CD4-positive, alpha-beta T cell (primary cell): ENCODE results near the gene MYH11. TPM values are rescaled to one million over a fixed set of nuclear protein-coding genes. Genes with fewer than 3 reads are reported as not detected.

Experiments used
- ATAC-seq: fragments of 200-7000 bp; cut with Tn5 transposase; one replicate; pipeline ENCODE4 v1.10.0; 2022; ENCODE audit warnings: mild to moderate bottlenecking; ENCODE audit not compliant: poor library complexity
- CTCF ChIA-PET: fragments of 350-600 bp; sonication (Branson Sonifier 250); formaldehyde crosslinking; loops from one replicate; lab custom pipeline; 2021; ENCODE audit warnings: antibody characterized with exemption, inconsistent platforms; lab: Charles Lee
- POLR2A ChIA-PET: fragments of 350-600 bp; sonication (Branson Sonifier 250); formaldehyde crosslinking; loops from one replicate; lab custom pipeline; 2021; ENCODE audit warnings: antibody characterized with exemption, inconsistent platforms; lab: Charles Lee
- DNase-seq, 14 experiments: peaks; one replicate each; pipeline ENCODE4 v3.0.0-alpha.2; 2013 to 2020; ENCODE audit warnings: mixed read lengths in 2 of 14
- H3K27ac ChIP-seq, 2 donors: one replicate each; pipeline versions ENCODE4 v1.5.1 to v1.7.0; 2013; ENCODE audit warnings: low read length in 2 of 2, low read depth in 1 of 2, mild to moderate bottlenecking in 1 of 2
- H3K27me3 ChIP-seq, 2 experiments: 1 replicate in 1 of 2; 2 replicates in 1 of 2; pipeline versions ENCODE4 v1.6.1 to v1.7.0; 2013; ENCODE audit warnings: low read length in 2 of 2, control low read depth in 1 of 2, mild to moderate bottlenecking in 1 of 2, moderate library complexity in 1 of 2; ENCODE audit not compliant: insufficient read depth in 2 of 2, control insufficient read depth in 1 of 2
- H3K36me3 ChIP-seq: one replicate; pipeline ENCODE4 v1.6.1; 2013; ENCODE audit warnings: low read length, control low read depth; ENCODE audit not compliant: insufficient read depth
- H3K4me1 ChIP-seq: one replicate; pipeline ENCODE4 v1.6.1; 2013; ENCODE audit warnings: low read length, control low read depth; ENCODE audit not compliant: insufficient read depth
- H3K4me3 ChIP-seq: one replicate; pipeline ENCODE4 v1.5.1; 2013; ENCODE audit warnings: mild to moderate bottlenecking, low read length, moderate library complexity
- H3K9me3 ChIP-seq, 2 experiments: 1 replicate in 1 of 2; 2 replicates in 1 of 2; pipeline versions ENCODE4 v1.6.1 to v1.7.0; 2013; ENCODE audit warnings: low read length in 2 of 2, mild to moderate bottlenecking in 2 of 2, control low read depth in 1 of 2, moderate library complexity in 1 of 2; ENCODE audit not compliant: control insufficient read depth in 1 of 2, insufficient read depth in 1 of 2
- H3K27ac Mint-ChIP-seq: one replicate; pipeline ENCODE4 v1.8.0; 2020; ENCODE audit warnings: mixed read lengths
- H3K27me3 Mint-ChIP-seq: one replicate; pipeline ENCODE4 v1.8.0; 2021; ENCODE audit warnings: mixed read lengths
- H3K36me3 Mint-ChIP-seq: one replicate; pipeline ENCODE4 v1.8.0; 2021; ENCODE audit warnings: low read depth, mixed read lengths
- H3K4me1 Mint-ChIP-seq: one replicate; pipeline ENCODE4 v1.8.0; 2021; ENCODE audit warnings: low read depth, mixed read lengths
- H3K4me3 Mint-ChIP-seq: one replicate; pipeline ENCODE4 v1.8.0; 2020; ENCODE audit warnings: mild to moderate bottlenecking, mixed read lengths
- H3K9me3 Mint-ChIP-seq: one replicate; pipeline ENCODE4 v1.8.0; 2020; ENCODE audit warnings: mixed read lengths
- CTCF ChIP-seq: fragments of 200-600 bp; IDR thresholded peaks from one replicate; pipeline ENCODE4 v1.8.0; 2022; ENCODE audit warnings: antibody characterized with exemption, mild to moderate bottlenecking
- intact Hi-C, 2 experiments: fragments of 100-400 bp; cut with DNase I in 1 of 2; cut with micrococcal nuclease in 1 of 2; formaldehyde crosslinking; loops; one replicate each; pipeline versions ENCODE4 v1.15.1 to v1.9.0; 2023 to 2025; cut with DNase I, micrococcal nuclease
- total RNA-seq, 174 experiments: library from RNA in 2 of 174; stranded (reverse) in 2 of 174; gene quantifications; one replicate each; pipeline ENCODE4 v1.2.3 and lab custom pipeline; 2021 to 2026

MYH11 gene
- total RNA-seq, 2 experiments from 2014 or later, result not detected

- peaks cover 44% of the 10 kb centered on the region for H3K36me3 Mint-ChIP-seq
- DNase-seq (no peak), ATAC-seq (no peak)
- no peaks in the 10 kb centered on the region for H3K4me1 Mint-ChIP-seq
- H3K9me3 ChIP-seq, result peaks cover 0 to 17% of the 10 kb centered on the region in 2 experiments
- peaks cover 29% of the 10 kb centered on the region for H3K36me3 ChIP-seq
- H3K27me3 ChIP-seq, result no peaks in the 10 kb centered on the region
- TF ChIP-seq CTCF, result no peak
- H3K4me3 Mint-ChIP-seq, result no peak overlapping the region
- no peak overlapping the region for H3K27ac Mint-ChIP-seq
- no peaks in the 10 kb centered on the region for H3K9me3 Mint-ChIP-seq
- H3K4me1 ChIP-seq, result no peaks in the 10 kb centered on the region
- H3K27me3 Mint-ChIP-seq, result no peaks in the 10 kb centered on the region
- POLR2A ChIA-PET, result no interaction called here
- no peak overlapping the region for H3K4me3 ChIP-seq
- no peak overlapping the region for H3K27ac ChIP-seq
- CTCF ChIA-PET, result no interaction called here
- intact Hi-C loops, result no loop called here
Observed at GRCh38 chr16:15743657-15744056, 113.2 kb downstream of the MYH11 start.

- POLR2A ChIA-PET, result no interaction called here
- H3K4me3 ChIP-seq, result no peak overlapping the region
- CTCF ChIA-PET, result no interaction called here
- no peak overlapping the region for H3K27ac ChIP-seq
- H3K27me3 Mint-ChIP-seq, result no peaks in the 10 kb centered on the region
- intact Hi-C loops, result no loop called here
- no peaks in the 10 kb centered on the region for H3K4me1 ChIP-seq
- peaks cover 29% of the 10 kb centered on the region for H3K36me3 ChIP-seq
- TF ChIP-seq CTCF, result no peak
- H3K4me1 Mint-ChIP-seq, result no peaks in the 10 kb centered on the region
- H3K36me3 Mint-ChIP-seq, result peaks cover 39% of the 10 kb centered on the region
- no peak for ATAC-seq
- peaks cover 0 to 12% of the 10 kb centered on the region in 2 experiments for H3K9me3 ChIP-seq
- H3K4me3 Mint-ChIP-seq, result no peak overlapping the region
- no peak for DNase-seq
- no peak overlapping the region for H3K27ac Mint-ChIP-seq
- no peaks in the 10 kb centered on the region for H3K9me3 Mint-ChIP-seq
- H3K27me3 ChIP-seq, result no peaks in the 10 kb centered on the region
Observed at GRCh38 chr16:15742716-15743115, 114.1 kb downstream of the MYH11 start.

DNA sequence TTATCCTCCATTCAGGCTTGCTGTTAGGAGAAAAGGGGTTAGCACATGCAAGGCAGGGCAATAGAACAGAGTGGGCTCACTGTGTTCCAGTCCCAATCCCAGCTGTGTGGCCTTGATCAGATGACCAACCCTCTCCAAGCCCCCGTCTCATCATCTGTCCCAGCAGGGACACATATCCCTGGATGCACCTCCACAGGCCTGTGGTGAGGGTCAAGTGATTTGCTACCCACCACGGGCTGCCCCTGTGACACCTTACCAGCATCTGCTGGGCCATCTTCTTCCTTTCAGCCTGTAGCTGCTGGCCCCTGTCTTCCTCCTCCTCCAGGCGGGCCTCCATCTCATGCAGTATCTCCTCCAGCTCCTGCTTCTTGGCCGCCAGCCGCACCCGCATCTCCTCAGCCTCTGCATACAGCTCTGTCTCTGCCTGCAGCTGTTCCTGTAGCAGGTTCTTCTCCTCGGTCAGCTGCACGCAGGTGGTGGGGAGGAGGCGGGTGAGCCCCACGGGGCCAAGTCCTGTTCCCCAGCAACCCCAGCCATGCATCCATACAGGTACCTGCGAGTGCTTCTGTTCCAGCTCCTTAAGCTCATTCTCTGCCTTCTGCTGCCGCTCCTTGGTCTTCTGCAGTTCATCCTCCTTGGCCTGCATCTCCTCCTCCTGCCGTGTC is 115.5 kb downstream of the MYH11 start:
- TF ChIP-seq CTCF, result no peak
- no peak overlapping the region for H3K27ac Mint-ChIP-seq
- Histone ChIP-seq H3K9me3 (peaks cover 0 to 12% of the 10 kb centered on the region in 2 experiments), H3K4me3 (no peak overlapping the region), H3K4me1 (no peaks in the 10 kb centered on the region), H3K27me3 (no peaks in the 10 kb centered on the region), H3K27ac (no peak overlapping the region), H3K36me3 (peaks cover 40% of the 10 kb centered on the region)
- no peak overlapping the region for H3K4me3 Mint-ChIP-seq
- DNase-seq (no peak), ATAC-seq (no peak)
- intact Hi-C loops, result no loop called here
- no peaks in the 10 kb centered on the region for H3K27me3 Mint-ChIP-seq
- ChIA-PET POLR2A (no interaction called here), CTCF (no interaction called here)
- H3K36me3 Mint-ChIP-seq, result peaks cover 44% of the 10 kb centered on the region
- H3K9me3 Mint-ChIP-seq, result no peaks in the 10 kb centered on the region
- no peaks in the 10 kb centered on the region for H3K4me1 Mint-ChIP-seq
